ENCODE data around the gene CASP10.
A peak's percentile ranks its signal among the peaks of the same experiment; 100 is the strongest.
"Not testable (repeated sequence)": the region's sequence is repeated elsewhere in the genome, so short reads cannot be mapped to it uniquely, and the experiment has no call there.

The CASP10 gene

GRCh38 chr2:201234663-201235135 is 51.8 kb downstream of the CASP10 start:
- no peak for DNase-seq

DNA sequence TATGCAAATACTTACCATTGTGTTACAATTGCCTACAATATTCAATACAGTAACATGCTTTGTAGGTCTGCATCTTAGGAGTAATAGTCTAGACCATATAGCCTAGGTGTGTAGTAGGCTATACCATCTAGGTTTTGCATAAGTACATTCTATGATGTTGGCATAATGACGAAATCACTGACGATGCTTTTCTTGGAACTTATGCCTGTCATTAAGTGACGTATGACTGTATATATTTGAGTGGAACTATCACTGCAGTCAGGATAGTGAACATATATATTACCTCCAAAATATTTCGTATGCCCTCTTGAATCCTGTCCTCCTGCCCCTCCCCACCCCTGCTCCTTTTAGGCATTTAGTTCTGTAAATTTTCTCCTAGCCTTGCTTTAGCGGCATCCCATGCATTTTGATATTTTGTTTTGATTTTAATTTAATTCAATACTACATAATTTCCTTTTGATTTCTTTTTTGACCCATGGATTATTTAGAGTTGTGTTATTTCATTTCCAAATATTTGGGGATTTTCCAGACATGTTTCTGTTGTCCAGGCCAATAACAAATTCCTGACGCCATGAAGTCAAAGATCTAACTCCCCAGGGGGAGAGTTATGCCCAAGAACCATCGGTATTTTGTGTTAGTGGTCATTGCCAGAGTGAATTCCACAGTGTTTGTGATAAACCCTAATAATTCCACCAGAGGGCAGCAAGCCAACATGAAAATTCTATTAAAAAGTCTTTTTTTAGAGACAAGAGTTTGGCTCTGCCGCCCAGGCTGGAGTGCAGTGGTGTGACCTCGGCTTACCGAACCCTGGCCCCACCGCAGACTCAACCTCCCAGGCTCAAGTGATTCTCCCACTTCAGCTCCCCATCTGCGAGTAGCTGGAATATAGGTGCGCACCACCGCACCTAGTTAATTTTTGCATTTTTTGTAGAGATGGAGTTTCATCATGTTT is 53.2 kb downstream of the CASP10 start:
- peak; percentile 91 for DNase-seq

- peak; percentile 62 for DNase-seq
Observed at GRCh38 chr2:201237486-201238123, 54.7 kb downstream of the CASP10 start.

DNA sequence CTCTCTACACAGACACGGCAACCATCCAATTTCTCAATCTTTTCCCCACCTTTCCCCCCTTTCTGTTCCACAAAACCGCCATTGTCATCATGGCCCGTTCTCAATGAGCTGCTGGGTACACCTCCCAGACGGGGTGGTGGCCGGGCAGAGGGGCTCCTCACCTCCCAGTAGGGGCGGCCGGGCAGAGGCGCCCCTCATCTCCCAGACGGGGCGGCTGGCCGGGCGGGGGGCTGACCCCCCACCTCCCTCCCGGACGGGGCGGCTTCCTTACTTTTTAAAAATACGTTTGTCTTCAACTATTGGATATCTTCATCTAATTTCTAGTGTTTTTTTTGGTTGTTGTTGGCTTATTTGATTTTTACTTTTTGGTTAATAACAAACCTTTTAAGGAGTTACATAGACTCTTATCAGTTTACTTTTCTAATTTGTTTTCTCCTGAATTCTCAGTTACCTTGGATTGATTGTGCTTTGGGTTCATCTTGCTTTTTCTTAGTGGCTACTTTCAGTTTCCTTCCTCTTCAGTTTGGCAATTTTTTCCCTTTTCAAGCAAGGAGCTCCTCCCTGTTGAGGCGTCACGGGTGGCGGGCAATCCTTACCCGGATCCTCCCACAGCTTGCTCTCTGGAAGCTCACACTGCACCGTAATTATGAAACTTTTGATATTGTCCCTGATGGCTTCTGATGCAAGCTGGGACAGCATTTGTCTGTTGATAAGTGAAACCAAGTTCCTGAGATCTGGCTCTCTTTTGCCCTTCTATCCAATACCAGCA is 56.4 kb downstream of the CASP10 start:
- not testable (repeated sequence) for DNase-seq

DNA sequence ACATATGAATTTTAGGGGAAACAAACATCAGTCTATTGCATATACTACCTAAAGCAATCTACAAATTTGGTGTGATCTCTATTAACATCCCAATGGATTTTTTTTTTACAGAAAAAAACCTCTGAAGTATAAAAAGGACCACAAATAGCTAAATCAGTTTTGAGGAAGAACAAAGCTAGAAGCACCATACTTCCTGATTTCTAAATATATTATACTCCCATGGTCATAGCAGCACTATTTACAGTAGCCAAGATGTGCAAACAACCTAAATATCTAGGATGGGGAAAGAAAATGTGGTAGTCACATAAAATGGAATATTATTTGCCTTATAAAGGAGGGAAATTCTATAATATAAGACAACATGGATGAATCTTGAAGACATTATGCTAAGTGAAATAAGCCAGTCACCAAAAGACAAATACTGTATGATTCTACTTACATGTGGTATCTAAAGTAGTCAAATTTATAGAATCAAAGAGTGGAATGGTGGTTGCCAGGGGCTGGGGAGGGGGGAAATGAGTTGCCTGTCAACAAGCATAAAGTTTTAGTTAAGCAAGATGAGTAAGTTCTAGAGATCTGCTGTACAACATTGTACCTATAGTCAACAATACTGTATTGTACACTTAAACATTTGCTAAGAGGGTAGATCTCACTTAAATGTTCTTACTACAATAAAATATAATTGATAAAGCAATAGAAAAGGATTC is 59.8 kb downstream of the CASP10 start:
- no peak for DNase-seq

- DNase-seq, result no peak
Observed at GRCh38 chr2:201244829-201245228, 61.9 kb downstream of the CASP10 start.

GRCh38 chr2:201246280-201246679 is 63.3 kb downstream of the CASP10 start:
- DNase-seq, result no peak

DNA sequence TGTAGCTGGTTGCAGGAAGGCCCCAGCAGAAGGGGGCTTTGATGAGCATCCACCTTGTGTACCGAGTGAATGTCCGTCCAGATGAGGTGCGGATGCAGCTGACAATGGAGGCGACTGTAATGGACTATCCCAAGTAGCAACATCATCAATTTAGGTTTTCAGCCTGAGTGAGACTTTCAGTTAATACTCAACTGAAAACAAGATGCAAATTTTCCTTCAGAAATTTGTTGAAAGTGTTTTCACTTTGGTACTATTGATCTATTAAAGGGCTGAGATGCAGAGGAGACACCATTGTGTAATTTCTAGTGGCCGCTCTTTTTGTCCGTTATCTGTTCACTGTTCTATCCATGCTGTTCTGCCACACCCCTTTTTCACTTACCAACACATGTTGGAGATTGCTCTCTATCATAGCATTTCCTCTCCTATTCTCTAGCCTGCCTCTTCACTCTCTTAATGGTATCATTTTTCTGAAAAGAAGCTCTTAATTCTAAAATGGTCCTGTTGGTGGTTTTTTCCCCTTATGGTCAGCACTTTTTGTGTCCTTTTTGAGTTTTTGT is 65.4 kb downstream of the CASP10 start:
- peak; percentile 80 for DNase-seq

- peak; percentile 58 for DNase-seq
Observed at GRCh38 chr2:201249889-201250288, 66.9 kb downstream of the CASP10 start.

- DNase-seq, result no peak
Observed at GRCh38 chr2:201250741-201251140, 67.8 kb downstream of the CASP10 start.

- DNase-seq, result peak; percentile 69
Observed at GRCh38 chr2:201254081-201254730, 71.3 kb downstream of the CASP10 start.

GRCh38 chr2:201255408-201256033 is 72.6 kb downstream of the CASP10 start:
- no peak for DNase-seq

DNA sequence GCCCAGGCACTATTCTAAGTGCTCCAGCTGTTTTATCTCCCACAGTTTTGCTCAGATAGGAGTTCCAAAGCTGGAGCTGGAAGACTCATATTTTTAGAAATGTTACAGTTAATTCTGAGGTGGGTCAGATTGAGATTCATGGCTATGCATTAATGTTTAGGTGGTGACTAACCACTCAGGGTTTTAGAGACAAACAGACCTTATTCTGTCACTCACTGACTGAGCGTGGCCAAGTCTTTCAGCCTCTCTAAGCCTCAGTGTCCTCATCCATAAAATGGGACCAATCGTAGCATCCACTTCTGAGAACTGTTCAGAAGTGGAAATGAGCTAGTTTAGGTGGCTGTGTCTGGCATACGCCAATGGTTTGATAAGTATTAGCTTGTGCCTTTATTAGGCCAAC is 73.1 kb downstream of the CASP10 start:
- no peak for DNase-seq

DNA sequence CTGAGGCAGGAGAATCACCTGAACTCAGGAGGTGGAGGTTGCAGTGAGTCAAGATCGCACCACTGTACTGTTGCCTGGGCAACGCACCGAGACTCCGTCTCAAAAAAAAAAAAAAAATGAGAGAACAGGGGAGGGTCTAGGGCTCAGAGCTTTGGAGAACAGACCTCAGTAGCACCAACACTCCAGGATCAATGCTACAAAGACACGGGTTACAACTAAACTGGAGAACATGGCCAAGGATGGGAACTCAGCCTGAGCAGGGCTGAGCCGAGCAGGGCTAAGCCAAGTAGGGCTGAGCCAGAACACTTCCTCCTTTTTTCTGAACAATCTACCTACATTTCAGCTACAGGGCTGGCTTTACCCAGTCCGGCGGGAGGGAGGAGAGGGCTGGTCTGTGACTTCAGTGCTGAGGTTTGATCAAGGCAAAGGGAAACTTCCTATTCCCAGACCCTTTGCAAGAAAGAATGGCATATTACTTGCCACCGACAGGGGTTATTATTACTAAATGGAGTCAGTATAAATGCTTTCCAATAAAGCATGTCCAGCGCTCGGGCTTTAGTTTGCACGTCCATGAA is 74.5 kb downstream of the CASP10 start:
- DNase-seq, result peak; percentile 69

GRCh38 chr2:201257956-201258665 is 75.2 kb downstream of the CASP10 start:
- DNase-seq, result peak; percentile 87

- DNase-seq, result peak; percentile 24
Observed at GRCh38 chr2:201258666-201259615, 76.0 kb downstream of the CASP10 start.

- peak; percentile 80 for DNase-seq
Observed at GRCh38 chr2:201260302-201260800, 77.4 kb downstream of the CASP10 start, which contains the start of gene CASP8. Gene CASP8 (plus strand): TSS chr2:201260536. CDS start chr2:201266487, 5,951 bp downstream.

- no peak for DNase-seq
Observed at GRCh38 chr2:201261471-201261870, 78.5 kb downstream of the CASP10 start.

DNA sequence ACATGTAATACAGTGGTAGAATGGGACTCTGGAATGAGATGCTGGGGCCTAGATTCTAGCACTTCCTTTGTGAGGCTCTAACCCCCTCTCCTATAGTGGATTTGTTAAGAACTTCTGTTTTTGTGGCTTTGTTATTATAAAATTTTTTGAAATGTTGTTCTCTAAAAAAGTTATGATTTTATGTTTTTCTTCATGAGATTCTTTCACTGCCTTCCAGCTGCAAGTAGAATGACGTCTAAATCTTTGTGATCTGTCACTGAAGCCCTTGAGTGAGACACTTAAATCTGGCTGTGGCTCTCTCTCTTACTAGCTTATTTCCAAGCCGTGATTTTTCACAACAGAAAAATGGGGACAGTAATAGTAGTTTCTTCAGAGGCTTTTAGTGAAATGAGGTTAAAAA is 79.0 kb downstream of the CASP10 start:
- no peak for DNase-seq

Data from hematopoietic multipotent progenitor cell treated with erythropoietin and hydrocortisone succinate and interleukin-3 and kit ligand, for 8 days (in vitro differentiated cells).